Stimulated activated CD4-positive, alpha-beta T cell treated with anti-CD3 and anti-CD28 coated beads, Interleukin-1b, Interleukin-23, amount 100 ng/mL, for 1 hour (primary cell): ENCODE measurements around the gene WASHC2C.
A peak's percentile ranks its signal among the peaks of the same experiment; 100 is the strongest.
"Not testable (repeated sequence)": the region's sequence is repeated elsewhere in the genome, so short reads cannot be mapped to it uniquely, and the experiment has no call there.

Experiments
- DNase-seq, 2 donors: peaks; one replicate each; pipeline ENCODE4 v3.0.0-alpha.2; 2020; ENCODE audit warnings: low read depth in 2 of 2

Gene WASHC2C

GRCh38 chr10:45726703-45727420, at the start of gene WASHC2C:
WASHC2C (plus strand) TSS chr10:45727266; CDS start chr10:45727318, 52 bp downstream.
- peak; percentile 91 to 94 for DNase-seq

DNA sequence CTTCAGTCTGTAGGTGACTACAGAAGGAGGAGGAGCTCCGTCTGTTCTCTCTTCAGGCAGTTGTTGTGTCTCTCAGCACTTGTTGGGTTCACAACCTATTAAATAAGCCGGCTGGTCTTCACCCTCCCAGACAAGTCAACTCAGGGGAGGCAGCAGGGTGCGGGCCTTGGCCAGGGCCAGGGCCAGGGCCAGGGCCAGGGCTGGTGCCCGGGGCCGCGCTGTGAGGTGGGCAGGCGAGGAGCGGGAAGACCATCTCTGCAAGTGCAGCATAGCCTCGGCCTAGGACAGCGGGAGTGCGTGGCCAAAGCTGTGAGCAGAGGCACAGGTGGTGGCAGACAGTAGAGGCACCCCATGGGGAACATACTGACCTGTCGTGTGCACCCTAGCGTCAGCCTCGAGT, 48.6 kb upstream of the WASHC2C start:
- DNase-seq, result not testable (repeated sequence)

DNA sequence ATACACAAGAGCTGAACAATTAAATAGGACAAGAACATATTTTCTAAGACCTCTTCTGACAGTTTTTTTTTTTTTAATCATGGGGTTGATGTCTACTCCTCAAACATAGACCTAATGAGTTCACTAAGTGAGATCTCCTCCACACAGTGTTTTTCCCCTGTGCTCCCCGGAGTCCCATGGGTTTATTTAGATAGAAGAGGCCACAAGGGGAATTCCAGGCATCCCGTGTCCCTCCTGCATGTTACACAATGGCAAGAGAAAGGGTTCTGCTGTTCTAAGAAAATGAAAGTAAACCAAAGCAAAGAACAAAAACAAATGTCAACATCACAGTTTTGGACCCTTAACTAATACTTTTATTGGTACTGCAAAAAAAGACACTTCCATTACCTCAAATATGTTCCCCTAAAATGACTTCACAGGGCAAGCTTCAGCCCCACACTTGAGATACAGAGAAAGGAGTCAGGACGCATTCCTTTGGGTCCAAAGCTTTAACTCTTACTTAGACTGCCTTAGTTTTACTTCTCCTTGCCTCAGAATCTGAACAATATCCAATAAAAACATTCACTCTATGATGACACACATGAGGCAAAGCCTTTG, 16.8 kb upstream of the WASHC2C start:
- DNase-seq, result not testable (repeated sequence)

- not testable (repeated sequence) for DNase-seq
Measured at GRCh38 chr10:45711223-45711622, 15.8 kb upstream of the WASHC2C start.

- DNase-seq, result not testable (repeated sequence)
Measured at GRCh38 chr10:45717053-45717452, 10.0 kb upstream of the WASHC2C start.

- DNase-seq, result not testable (repeated sequence)
Measured at GRCh38 chr10:45717642-45718041, 9.4 kb upstream of the WASHC2C start.

- DNase-seq, result not testable (repeated sequence)
Measured at GRCh38 chr10:45721503-45721902, 5.6 kb upstream of the WASHC2C start.

DNA sequence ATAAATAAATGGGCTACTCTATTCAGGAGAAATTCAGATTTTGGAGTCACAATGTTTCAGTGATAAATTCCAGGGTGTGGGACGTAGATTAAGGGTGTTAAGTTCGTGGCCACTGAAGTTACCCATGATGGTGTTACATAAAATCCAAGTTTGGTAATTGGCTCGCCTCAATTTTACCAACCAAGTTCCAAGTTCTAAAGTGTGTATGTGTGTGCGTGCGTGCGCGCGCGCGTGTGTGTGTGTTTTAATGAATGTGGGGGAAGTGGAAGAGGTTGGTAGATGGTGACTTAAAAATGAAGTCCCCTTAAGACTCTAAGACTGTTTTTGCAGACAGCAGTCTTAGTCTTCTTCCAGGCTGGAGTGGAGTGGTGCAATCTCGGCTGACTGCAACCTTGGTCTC, 3.2 kb upstream of the WASHC2C start:
- DNase-seq, result not testable (repeated sequence)

DNA sequence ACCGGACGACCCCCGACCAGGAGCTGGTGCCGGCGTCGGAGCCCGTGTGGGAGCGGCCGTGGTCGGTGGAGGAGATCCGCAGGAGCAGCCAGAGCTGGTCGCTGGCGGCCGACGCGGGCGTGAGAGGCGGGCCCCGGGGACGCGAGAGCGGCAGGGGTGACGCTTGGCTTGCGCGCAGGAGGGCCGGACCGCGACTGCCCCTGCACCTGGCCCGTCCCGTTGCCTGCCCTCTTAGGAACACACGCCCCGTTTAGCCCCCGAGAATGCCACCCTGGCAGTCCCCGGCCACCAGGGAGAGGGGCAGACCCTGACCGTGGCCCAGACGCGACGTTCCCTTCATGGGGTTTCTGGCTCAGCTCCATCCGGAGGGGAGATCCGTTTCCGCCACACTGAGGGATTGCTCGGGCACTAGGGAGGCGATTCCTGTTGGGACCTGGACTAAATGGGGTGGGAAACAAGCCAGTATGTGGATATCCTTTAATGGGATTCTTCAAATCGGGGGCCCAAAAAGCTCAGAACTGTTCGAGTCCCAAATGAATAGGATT, 427 bp downstream of the WASHC2C start:
- not testable (repeated sequence) for DNase-seq

GRCh38 chr10:45734449-45734848, 7.4 kb downstream of the WASHC2C start:
- not testable (repeated sequence) for DNase-seq

DNA sequence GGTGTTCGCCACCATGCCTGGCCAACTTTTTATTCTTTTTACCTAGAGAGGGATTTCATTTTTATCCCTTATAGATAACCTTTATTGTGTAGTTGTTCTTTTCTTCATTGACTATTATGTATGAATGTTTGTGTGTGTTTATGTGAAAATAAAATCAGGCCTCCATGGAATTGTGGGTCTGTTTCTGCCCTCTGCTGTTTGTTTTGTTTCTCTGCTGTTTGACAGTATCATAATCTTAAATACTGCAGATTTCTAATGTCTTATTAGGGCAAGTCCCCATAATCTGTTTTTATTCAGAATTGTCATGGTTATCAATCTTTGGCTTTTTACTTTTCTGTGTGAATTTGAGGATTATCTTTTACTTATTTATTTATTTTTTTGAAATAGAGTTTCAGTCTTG, 7.8 kb downstream of the WASHC2C start:
- not testable (repeated sequence) for DNase-seq

DNA sequence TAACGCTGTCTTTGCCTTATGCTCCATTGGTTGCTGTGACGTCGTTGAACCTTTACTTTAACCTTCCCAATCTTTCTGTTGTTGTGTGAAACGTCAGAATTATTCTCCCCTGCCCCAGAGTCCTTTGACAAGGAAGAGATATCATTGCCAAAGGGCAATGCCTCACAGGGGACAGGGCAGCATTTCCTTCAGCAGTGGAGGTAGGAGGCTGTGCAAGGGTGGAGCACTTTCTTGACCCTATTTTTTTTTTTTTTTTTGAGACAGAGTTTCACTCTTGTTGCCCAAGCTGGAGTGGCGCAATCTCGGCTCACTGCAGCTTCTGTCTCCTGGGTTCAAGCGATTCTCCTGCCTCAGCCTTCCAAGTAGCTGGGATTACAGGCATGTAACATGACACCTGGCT, 14.5 kb downstream of the WASHC2C start:
- DNase-seq, result not testable (repeated sequence)

DNA sequence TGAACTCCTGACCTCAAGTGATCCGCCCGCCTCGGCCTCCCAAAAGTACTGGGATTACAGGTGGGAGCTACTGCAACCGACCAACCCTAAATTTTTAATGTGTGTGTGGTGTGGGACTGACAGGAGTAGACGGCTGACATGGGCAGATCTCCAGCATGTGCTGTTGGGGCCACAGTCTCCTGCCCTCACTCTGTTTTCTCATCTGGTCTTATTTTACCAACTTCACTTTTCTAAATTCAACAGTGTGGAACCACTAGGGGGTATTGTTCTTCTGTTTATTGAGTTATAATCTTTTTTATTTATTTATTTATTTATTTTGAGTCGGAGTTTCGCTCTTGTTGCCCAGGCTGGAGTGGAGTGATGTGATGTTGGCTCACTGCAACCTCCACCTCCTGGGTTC, 14.9 kb downstream of the WASHC2C start:
- DNase-seq, result not testable (repeated sequence)

DNA sequence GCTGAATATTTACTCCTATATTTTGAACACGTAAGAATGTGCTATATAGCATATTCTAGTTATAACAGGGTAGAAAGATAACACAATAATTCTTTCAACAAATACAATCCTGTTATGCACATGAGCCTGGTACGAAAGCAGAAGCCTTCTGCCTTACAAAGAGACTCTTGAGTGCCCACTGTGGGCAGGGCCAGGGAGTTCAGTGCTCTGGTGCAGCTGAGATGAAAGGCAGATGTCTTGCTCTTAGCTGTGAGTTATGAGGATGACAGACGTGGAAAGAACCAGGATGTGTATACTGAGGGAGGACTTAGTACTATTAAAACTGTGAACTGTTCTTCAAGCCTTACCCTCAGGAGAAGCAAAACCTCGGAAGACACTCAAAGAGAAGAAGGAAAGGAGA, 24.1 kb downstream of the WASHC2C start:
- DNase-seq, result not testable (repeated sequence)

DNA sequence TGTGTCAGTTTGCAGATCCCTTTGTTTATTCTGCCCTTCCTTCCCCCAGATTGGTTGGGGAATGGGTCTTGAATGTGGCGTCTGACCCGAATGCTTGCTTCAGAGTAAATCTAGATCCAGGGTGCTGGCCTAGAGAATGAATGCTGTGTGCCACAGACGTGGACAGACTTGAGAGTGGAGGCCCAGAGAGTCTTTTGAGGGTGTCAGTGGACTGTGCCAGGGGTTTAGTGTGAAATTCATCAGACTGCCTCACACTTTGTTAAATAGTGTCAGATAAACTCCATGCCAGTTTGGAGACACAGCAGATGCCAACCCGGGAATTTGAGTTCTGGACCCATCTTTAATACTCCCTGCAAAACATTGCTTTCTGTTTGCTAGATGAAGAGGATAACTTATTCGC, 25.1 kb downstream of the WASHC2C start:
- not testable (repeated sequence) for DNase-seq

DNA sequence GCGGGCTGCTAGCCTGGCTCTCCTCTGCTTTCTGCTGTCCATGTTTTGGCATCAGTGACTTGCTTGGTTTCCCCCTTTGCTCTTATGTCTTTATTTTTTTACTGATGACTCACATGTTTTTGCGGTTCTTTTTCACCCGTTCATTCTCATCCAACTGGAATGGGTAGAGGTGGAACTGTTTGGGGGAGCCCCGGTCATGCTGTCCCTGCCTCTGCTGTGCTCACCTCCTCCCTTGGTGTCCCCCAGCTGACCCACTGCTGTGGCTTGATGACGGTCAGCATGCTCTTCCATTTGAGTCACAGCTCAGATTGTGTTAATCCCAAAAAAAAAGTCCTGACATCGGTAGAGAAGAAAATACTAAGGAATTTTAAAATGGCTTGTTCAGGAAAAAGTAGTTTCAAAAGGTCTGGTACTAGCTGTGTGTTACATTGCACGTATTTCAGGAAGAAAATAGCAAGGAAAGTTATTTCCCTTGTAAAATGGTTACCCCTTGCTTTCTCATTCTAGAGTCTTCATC, 27.0 kb downstream of the WASHC2C start:
- DNase-seq, result not testable (repeated sequence)

DNA sequence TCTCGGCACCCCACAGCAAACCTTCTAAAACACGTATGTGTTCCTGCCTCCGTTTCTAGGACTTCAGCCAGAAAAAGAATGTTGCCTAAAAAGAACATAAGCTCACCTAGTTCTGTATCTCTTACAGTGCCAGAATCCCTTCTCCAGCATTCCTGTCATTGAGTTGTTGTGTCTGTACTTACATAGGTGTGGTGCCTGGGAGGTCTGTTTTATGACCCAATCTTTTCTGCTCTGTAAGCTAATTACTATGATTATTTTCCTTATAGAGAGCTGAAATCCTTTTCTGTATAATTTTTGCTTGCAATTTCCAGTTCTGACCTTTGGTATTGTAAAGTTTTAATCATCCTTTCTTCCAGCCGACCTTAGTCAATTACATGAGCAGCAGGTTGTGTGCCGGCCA, 28.0 kb downstream of the WASHC2C start:
- DNase-seq, result not testable (repeated sequence)

GRCh38 chr10:45756065-45756464, 29.0 kb downstream of the WASHC2C start:
- not testable (repeated sequence) for DNase-seq

DNA sequence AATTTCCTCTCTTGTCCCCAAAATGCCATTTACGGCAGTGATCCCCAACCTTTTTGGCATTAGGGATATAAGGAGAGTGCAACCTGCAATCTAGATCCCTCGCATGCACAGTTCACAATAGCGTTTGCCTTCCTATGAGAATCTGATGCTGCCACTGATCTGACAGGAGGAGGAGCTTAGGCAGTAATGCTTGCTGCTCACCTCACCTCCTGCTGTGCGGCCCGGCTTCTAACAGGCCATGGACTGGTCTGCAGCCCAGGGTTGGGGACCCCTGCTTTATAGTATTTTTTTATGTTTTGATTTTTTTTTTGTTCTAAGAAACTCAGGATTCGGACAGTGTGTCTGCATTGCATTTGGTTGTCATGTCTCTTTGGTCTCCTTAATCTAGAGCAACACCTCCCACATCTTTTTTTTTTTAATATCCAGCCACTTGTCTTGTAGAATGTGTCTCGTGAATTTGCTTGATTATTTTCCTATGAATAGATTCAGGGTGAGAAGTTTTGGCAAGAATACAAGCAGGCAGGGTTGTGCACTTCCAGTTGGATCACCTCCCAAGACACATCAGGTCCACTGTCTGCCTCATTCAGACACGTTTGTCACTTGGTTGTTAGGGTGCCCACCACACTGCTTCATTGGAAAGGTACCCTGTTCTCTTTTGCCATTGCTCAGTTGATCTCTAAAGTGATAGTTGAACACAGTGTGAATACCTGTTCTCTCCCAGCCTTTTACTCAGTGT, 30.8 kb downstream of the WASHC2C start:
- not testable (repeated sequence) for DNase-seq

GRCh38 chr10:45761622-45762021, 34.6 kb downstream of the WASHC2C start:
- not testable (repeated sequence) for DNase-seq

DNA sequence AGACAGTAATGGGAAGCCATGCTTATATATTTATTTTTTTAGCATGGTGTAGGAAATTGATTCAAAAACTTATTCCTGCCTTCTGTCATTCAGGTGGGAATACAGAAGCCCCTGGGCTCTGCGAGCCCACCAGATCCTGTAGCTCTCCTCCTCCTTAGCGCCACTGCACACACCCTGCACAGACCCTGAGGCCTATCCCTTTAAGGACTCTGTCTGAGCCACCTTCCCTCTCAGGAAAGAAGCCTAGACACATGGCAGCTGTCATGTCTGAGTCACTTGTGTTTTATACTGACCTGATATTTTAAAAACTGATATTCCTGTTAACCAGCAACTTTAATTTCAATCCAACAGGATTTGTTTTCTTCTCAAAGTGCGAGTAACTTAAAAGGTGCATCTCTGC, 36.0 kb downstream of the WASHC2C start:
- DNase-seq, result not testable (repeated sequence)

- DNase-seq, result not testable (repeated sequence)
Measured at GRCh38 chr10:45768334-45768733, 41.3 kb downstream of the WASHC2C start.
